HepG2 (cell line): Measurements from ENCODE around the gene ELP5. TPM values are rescaled to one million over a fixed set of nuclear protein-coding genes. Genes with fewer than 3 reads are reported as not detected.

Source experiments
- BCL6 ChIP-seq: IDR thresholded peaks from 2 replicates; pipeline ENCODE4 v1.6.1; 2016; ENCODE audit warnings: missing genetic modification reagents, missing compliant biosample characterization
- CEBPZ ChIP-seq: IDR thresholded peaks from 2 replicates; pipeline ENCODE4 v1.6.1; 2012; ENCODE audit warnings: low read length, improper control_type of control experiment
- ELF3 ChIP-seq: IDR thresholded peaks from 2 replicates; pipeline ENCODE4 v1.6.1; 2016; ENCODE audit warnings: missing genetic modification reagents, missing compliant biosample characterization
- FOXK2 ChIP-seq: fragments of 450-650 bp; IDR thresholded peaks from 2 replicates; pipeline ENCODE4 v1.6.1; 2016
- HDAC6 ChIP-seq: fragments of 200-600 bp; sonication (generic); IDR thresholded peaks from 2 replicates; pipeline ENCODE4 v1.7.0; 2017; ENCODE audit warnings: mild to moderate bottlenecking, antibody characterized with exemption, low read length, low read depth
- HMGA1 ChIP-seq: sonication (generic); formaldehyde crosslinking; conservative IDR thresholded peaks from 2 replicates; pipeline ENCODE4 v1.4.0; 2020; ENCODE audit warnings: missing genetic modification reagents
- JUNB ChIP-seq: sonication (generic); formaldehyde crosslinking; IDR thresholded peaks from 2 replicates; pipeline ENCODE4 v1.8.0; 2022; ENCODE audit warnings: missing genetic modification reagents, mild to moderate bottlenecking, borderline replicate concordance
- KAT7 ChIP-seq: IDR thresholded peaks from 2 replicates; pipeline ENCODE4 v1.6.1; 2018; ENCODE audit warnings: borderline replicate concordance, missing compliant biosample characterization
- MAZ ChIP-seq, 2 experiments: sonication (generic) in 1 of 2; formaldehyde crosslinking in 1 of 2; IDR thresholded peaks; 2 replicates each; pipeline versions ENCODE4 v1.5.0 to v1.6.1; 2012 to 2020; ENCODE audit warnings: low read depth in 2 of 2, mild to moderate bottlenecking in 2 of 2, borderline replicate concordance in 1 of 2, improper control_type of control experiment in 1 of 2, low read length in 1 of 2, missing genetic modification reagents in 1 of 2, moderate library complexity in 1 of 2
- RBM22 ChIP-seq: fragments of 200-400 bp; formaldehyde crosslinking; optimal IDR thresholded peaks from 2 replicates; pipeline ENCODE3; 2017; ENCODE audit warnings: mild to moderate bottlenecking, low read length, moderate library complexity
- TAF1 ChIP-seq: sonication (generic); formaldehyde crosslinking; IDR thresholded peaks from 2 replicates; pipeline ENCODE4 v1.4.0; 2020; ENCODE audit warnings: missing genetic modification reagents
- THYN1 ChIP-seq: sonication (generic); formaldehyde crosslinking; IDR thresholded peaks from 2 replicates; pipeline ENCODE4 v1.8.1; 2023; ENCODE audit warnings: low read depth, mild to moderate bottlenecking, moderate library complexity, missing genetic modification reagents, borderline replicate concordance
- ZKSCAN5 ChIP-seq: sonication (generic); formaldehyde crosslinking; IDR thresholded peaks from 2 replicates; pipeline ENCODE4 v1.5.1; 2020; ENCODE audit warnings: mild to moderate bottlenecking, missing genetic modification reagents
- ZNF337 ChIP-seq: sonication (generic); formaldehyde crosslinking; IDR thresholded peaks from 2 replicates; pipeline ENCODE4 v1.5.1; 2020; ENCODE audit warnings: missing genetic modification reagents, low read depth, mild to moderate bottlenecking, borderline replicate concordance
- ZNF367 ChIP-seq: sonication (generic); formaldehyde crosslinking; IDR thresholded peaks from 2 replicates; pipeline ENCODE4 v1.4.0; 2020; ENCODE audit warnings: missing genetic modification reagents, borderline replicate concordance
- ZNF563 ChIP-seq: sonication (generic); formaldehyde crosslinking; IDR thresholded peaks from 2 replicates; pipeline ENCODE4 v1.8.0; 2022; ENCODE audit warnings: mild to moderate bottlenecking, moderate library complexity, missing genetic modification reagents
- polyA plus RNA-seq, 8 experiments: library from polyadenylated mRNA; depleted of rRNA in 3 of 8; stranded (reverse) in 7 of 8; unstranded in 1 of 8; fragments of >200 nt; fragmentation: Illumina TruSeq in 4 of 8; extraction: Trizol in 4 of 8; gene quantifications; 2 replicates each; pipeline versions ENCODE4 v1.2.1 to v1.2.3, GENCODE V29; 2011 to 2016; ENCODE audit warnings: low read depth in 4 of 8, missing spikeins in 1 of 8, mixed read lengths in 1 of 8; ENCODE audit not compliant: insufficient read depth in 1 of 8
- total RNA-seq, 5 experiments: library from RNA; depleted of rRNA; stranded (reverse); fragments of >200 nt; fragmentation: Illumina TruSeq; extraction: Trizol; gene quantifications; 2 replicates each; pipeline ENCODE4 v1.2.3, GENCODE V29; 2016; ENCODE audit warnings: low read depth in 1 of 5
- TF ChIP-seq, protein P1 (sequence below): sonication (generic); formaldehyde crosslinking; IDR thresholded peaks from 2 replicates; pipeline ENCODE4 v1.4.0; 2020; ENCODE audit warnings: missing genetic modification reagents, borderline replicate concordance

ELP5 gene
- total and polyA plus RNA-seq, 2 of the 13 experiments (the other 11 are each of a cell fraction or from before 2014, with no cell fraction given) = 67.6 to 69.8 TPM

GRCh38 chr17:7237761-7238419 is 14.1 kb upstream of the ELP5 start (continued):
- TF ChIP-seq ELF3 (CRISPR knock-in tag) (no peak), KAT7 (CRISPR knock-in tag) (peak; percentile 30; the same call in 1 of the 2 replicates), FOXK2 (no peak), THYN1 (CRISPR knock-in tag) (no peak), JUNB (CRISPR knock-in tag) (no peak), CEBPZ (no peak), ZNF367 (CRISPR knock-in tag) (no peak), MAZ (IDR thresholded peaks at IDR 0.05; ENCODE audit: borderline replicate concordance, low read depth, low read length) (0 out of 2 replicates have a peak, but pooled peaks have one; percentile 57), MAZ (CRISPR knock-in tag; IDR thresholded peaks at IDR 0.05; ENCODE audit: low read depth) (peak; percentile 17; the same call in 1 of the 2 replicates), ZNF563 (0 out of 2 replicates have a peak, but pooled peaks have one; percentile 47), HMGA1 (CRISPR knock-in tag) (no peak), TAF1 (peak; percentile 25; the same call in 1 of the 2 replicates), ZKSCAN5 (CRISPR knock-in tag) (no peak), BCL6 (CRISPR knock-in tag) (no peak), RBM22 (no peak), ZNF337 (CRISPR knock-in tag) (no peak), HDAC6 (no peak)
- TF ChIP-seq, protein P1, sequence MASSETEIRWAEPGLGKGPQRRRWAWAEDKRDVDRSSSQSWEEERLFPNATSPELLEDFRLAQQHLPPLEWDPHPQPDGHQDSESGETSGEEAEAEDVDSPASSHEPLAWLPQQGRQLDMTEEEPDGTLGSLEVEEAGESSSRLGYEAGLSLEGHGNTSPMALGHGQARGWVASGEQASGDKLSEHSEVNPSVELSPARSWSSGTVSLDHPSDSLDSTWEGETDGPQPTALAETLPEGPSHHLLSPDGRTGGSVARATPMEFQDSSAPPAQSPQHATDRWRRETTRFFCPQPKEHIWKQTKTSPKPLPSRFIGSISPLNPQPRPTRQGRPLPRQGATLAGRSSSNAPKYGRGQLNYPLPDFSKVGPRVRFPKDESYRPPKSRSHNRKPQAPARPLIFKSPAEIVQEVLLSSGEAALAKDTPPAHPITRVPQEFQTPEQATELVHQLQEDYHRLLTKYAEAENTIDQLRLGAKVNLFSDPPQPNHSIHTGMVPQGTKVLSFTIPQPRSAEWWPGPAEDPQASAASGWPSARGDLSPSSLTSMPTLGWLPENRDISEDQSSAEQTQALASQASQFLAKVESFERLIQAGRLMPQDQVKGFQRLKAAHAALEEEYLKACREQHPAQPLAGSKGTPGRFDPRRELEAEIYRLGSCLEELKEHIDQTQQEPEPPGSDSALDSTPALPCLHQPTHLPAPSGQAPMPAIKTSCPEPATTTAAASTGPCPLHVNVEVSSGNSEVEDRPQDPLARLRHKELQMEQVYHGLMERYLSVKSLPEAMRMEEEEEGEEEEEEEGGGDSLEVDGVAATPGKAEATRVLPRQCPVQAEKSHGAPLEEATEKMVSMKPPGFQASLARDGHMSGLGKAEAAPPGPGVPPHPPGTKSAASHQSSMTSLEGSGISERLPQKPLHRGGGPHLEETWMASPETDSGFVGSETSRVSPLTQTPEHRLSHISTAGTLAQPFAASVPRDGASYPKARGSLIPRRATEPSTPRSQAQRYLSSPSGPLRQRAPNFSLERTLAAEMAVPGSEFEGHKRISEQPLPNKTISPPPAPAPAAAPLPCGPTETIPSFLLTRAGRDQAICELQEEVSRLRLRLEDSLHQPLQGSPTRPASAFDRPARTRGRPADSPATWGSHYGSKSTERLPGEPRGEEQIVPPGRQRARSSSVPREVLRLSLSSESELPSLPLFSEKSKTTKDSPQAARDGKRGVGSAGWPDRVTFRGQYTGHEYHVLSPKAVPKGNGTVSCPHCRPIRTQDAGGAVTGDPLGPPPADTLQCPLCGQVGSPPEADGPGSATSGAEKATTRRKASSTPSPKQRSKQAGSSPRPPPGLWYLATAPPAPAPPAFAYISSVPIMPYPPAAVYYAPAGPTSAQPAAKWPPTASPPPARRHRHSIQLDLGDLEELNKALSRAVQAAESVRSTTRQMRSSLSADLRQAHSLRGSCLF (CRISPR knock-in tag) = no peak
